LNCaP clone FGC (cell line): ENCODE results near the gene ANKS1A.

Source experiments
- DNase-seq: peaks from one replicate; pipeline ENCODE4 v3.0.0-alpha.2; 2011; ENCODE audit warnings: low read depth
- H3K4me3 ChIP-seq: 2 replicates; pipeline ENCODE4 v1.5.1; 2011; ENCODE audit warnings: mild to moderate bottlenecking, low read depth, low read length, control low read depth
- CTCF ChIP-seq: IDR thresholded peaks from 2 replicates; pipeline ENCODE4 v1.5.1; 2012; ENCODE audit warnings: mild to moderate bottlenecking; ENCODE audit not compliant: control insufficient read depth, insufficient read depth; ENCODE audit errors: extremely low read depth

ANKS1A gene

GRCh38 chr6:35065441-35065800 is 176.4 kb downstream of the ANKS1A start:
- no peak for DNase-seq
- TF ChIP-seq CTCF = no peak
- H3K4me3 ChIP-seq = no peak overlapping the region

DNA sequence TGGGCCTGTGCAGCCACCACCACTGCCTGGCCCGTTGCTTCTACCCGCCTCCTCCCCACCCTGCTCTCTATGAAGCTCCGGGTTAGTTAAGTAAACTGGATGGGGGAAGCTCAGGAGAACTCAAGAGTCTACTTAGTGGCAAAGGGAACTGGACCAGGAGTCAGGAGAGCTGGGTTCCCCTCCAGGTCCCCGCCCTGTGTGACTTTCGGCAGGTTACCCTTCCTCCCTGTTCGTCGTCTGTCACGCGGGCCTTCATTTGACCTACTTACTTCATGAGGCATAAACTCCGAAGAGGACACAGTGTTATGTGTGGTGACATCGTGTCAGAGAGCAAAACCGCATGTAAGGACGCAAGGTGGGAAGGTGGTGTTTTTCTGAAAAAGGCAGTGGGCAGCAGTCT is 176.8 kb downstream of the ANKS1A start:
- DNase-seq = no peak
- no peak for TF ChIP-seq CTCF
- no peak overlapping the region for H3K4me3 ChIP-seq

DNA sequence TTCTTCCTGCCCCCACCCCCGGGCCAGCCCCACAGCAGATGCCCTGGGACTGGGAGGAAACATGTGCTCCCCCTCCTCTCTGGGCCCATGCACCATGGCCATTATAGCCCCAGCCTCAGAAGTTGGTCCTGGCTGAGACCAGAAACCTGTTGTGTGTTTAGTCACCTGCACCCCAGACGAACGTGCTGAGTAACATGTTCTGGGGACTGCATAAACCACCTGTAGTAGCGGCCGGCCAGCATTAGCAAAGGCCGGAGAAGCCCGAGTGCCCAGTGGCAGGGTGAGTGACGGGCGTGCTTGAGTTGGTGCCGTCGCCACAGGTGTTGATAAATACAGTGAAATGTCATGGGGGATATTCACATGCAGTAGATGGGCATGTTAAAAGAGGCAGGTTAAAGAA is 178.2 kb downstream of the ANKS1A start:
- TF ChIP-seq CTCF = no peak
- H3K4me3 ChIP-seq = no peak overlapping the region
- no peak for DNase-seq

DNA sequence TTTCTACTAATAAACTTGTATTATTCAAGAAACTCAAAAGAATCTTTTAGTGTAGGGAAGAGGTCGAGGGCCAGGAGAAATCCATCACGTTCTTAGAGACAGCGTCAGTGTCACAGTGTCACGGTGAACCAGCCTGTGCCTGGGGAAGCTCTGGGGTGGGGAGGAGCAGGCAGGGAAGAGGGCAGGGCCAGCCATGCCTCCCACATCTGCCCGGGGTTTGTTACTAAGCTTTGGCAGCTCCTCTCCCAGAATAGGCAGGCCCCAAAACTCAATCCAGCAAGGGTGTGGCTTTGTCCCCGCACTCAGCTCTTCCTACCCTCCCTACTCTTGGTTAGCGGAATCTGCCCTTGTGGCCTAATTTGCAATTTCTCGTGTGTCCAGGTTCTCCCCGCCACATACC is 179.2 kb downstream of the ANKS1A start:
- no peak overlapping the region for H3K4me3 ChIP-seq
- DNase-seq = no peak
- TF ChIP-seq CTCF = no peak

GRCh38 chr6:35068644-35069043 is 179.6 kb downstream of the ANKS1A start:
- TF ChIP-seq CTCF = no peak
- no peak for DNase-seq
- H3K4me3 ChIP-seq = no peak overlapping the region

GRCh38 chr6:35069262-35069661 is 180.2 kb downstream of the ANKS1A start:
- TF ChIP-seq CTCF = no peak
- no peak overlapping the region for H3K4me3 ChIP-seq

GRCh38 chr6:35070111-35070510 is 181.1 kb downstream of the ANKS1A start:
- H3K4me3 ChIP-seq = no peak overlapping the region
- TF ChIP-seq CTCF = no peak
- DNase-seq = no peak

More at GRCh38 chr6:35069262-35069661, 180.2 kb downstream of the ANKS1A start:
- no peak for DNase-seq
